HG03354 (cell line): ENCODE results near the gene GRHL3.
A peak's percentile ranks its signal among the peaks of the same experiment; 100 is the strongest.

Experiments
- ATAC-seq: cut with Tn5 transposase; IDR thresholded peaks from one replicate; pipeline ENCODE4 v1.9.1; 2021; ENCODE audit warnings: mild to moderate bottlenecking; ENCODE audit not compliant: unreplicated experiment, poor library complexity, severe bottlenecking

Gene GRHL3

DNA sequence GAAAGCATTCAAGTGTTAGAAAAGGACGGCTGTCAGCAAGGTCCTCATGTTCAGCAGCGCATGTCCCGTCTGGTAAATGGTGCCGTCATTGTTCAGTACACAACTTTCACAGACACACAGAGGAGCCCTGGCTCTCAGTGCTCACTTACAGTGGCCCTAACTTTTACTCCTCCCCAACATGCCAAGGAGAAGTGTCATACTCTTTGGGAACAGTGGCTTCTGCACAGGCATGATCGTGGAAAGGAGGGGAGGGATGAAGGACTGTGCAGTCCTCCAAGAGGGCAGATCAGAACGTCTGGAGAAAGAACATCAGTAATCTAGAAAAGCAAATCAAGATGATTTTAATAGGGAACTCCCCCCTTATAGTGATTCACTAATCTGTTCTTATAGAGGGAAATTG lies 3.8 kb upstream of the GRHL3 start:
- no peak for ATAC-seq

DNA sequence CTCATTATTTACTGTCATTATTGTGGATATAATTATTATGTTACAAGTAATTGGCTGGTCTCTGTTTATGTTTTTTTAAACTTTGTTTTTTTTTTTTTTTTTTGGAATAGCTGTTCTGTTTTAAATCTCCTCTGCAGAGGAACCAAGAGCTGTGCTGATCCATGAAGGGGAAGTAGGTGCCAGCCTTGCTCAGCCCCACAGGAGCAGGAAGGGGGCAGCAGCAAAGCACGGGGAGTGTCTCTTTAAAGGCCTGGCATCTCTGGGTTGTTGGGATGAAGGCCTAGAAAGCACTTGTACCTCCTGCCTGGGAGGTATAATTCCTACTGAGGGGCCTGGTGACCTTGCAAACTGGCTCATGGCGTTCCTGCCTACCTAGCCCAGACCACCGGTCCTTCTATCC lies 2.5 kb upstream of the GRHL3 start:
- no peak for ATAC-seq

GRCh38 chr1:24317081-24317480 lies 2.1 kb upstream of the GRHL3 start:
- ATAC-seq = no peak

DNA sequence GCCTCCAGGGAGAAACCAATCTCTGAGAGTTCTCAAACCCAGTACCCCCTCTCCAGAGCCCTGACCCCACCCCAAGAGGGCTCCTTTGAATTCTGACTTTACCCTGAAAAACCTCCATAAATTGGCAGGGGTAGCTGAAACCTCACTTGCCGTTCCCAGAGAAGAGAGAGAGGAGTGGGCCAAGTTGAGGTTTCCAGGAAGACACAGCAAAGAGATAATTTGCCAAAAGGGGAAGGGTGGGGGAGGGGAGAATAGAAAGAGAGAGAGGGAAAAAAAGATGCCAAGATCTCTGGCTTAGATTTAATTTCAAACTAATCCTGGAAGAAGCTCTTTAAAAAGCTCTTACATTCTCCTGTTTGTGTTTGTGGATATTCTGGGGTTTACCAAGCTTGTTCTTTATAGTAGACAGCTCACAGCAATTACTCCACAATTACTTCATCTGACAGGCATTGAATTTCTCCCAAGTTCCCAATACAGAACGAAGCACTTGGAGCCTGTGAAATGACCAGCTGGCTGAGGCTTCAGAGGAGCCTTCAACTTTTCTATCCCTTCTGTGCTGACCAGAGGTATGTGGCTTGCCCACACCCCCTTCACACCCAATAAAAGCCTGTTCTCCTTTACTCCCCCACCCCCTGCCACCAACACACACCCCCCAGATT lies 1.1 kb upstream of the GRHL3 start:
- no peak for ATAC-seq

GRCh38 chr1:24318615-24319311 lies 394 bp upstream of the GRHL3 start:
- no peak for ATAC-seq

GRCh38 chr1:24319962-24320361 lies 805 bp downstream of the GRHL3 start:
- no peak for ATAC-seq

DNA sequence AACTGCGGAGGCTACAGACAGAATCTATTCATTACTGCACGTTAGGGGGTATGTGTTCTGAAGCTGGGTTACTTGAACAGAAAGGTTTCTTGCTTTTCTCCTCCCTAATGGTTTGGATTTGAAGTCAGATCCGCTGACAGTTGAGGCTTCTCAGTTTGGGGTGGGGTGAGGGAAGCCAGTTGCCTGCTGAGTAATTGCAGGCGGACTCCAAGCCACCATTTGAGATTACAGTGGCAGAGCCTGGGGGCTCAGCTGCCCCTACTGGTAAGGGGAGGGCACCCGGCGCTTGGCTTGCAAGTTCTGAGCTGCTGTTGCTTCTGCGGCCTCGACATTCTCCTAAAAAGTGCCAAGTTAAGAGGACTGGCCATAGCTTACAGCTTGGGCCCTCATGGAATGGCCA lies 2.0 kb downstream of the GRHL3 start:
- no peak for ATAC-seq

GRCh38 chr1:24321697-24322469 lies 2.7 kb downstream of the GRHL3 start:
- peak; percentile 72 for ATAC-seq

GRCh38 chr1:24322470-24323177 lies 3.5 kb downstream of the GRHL3 start:
- no peak for ATAC-seq

GRCh38 chr1:24323281-24323680 lies 4.1 kb downstream of the GRHL3 start:
- ATAC-seq = no peak

- ATAC-seq = no peak
These were observed 5.7 kb downstream of the GRHL3 start for GRCh38 chr1:24324903-24325302.

GRCh38 chr1:24325587-24326449 lies 6.7 kb downstream of the GRHL3 start:
- no peak for ATAC-seq

- ATAC-seq = no peak
These were observed 8.3 kb downstream of the GRHL3 start for GRCh38 chr1:24327486-24327885.

DNA sequence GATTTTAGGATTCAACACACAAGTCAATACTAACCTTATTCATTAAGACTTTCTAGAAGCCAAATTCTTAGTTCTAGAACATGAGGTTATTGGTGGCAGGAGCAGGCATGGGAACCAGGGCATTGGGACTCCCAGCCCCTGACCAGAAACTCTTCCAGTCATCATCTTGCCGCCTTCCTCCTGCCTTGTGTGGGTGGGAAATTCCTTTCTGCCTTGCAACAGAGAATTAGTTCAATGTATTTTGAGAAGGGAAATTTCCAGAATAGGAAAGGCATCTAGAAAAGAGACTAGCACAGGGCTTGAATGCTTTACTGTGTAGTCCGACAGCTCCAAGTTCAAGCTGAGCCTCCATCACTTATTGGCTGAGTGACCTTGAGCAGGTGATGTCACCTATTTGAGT lies 8.7 kb downstream of the GRHL3 start:
- ATAC-seq = no peak

- ATAC-seq = no peak
These were observed 10.2 kb downstream of the GRHL3 start for GRCh38 chr1:24329331-24329730.

GRCh38 chr1:24329797-24330543 lies 10.8 kb downstream of the GRHL3 start:
- no peak for ATAC-seq

DNA sequence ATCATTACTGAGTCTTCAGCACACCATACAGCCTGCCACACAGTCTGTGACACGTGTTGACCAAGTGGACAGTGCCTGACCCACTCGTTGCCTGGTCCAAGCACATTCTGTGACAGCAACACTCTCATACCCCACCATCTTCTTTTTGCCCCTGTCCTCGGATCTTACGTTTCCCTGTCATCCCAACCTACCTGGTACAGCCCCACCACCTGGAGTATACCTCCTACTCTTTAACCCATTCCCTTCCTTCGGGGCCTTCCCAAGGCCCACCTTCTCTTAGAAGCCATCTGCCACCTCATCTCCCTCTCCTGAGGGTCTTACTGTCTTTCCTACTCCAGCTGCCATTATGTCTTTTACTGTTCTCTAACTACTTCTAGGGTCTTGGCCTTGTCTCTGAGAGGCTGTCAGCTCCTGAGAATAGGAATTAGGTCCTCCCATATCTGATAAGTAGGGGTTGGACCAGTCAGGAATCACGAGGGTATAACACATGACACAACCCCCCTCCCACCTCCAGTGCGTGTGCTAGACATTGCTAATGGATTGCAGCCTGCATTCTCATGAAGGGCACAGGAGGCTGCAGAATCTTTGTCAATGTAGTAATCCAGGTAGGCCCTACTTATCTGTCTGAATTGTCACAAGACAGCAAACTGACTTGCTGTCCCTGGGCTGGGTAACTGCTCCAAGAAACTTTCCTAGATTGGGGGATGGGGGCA lies 13.0 kb downstream of the GRHL3 start:
- no peak for ATAC-seq

DNA sequence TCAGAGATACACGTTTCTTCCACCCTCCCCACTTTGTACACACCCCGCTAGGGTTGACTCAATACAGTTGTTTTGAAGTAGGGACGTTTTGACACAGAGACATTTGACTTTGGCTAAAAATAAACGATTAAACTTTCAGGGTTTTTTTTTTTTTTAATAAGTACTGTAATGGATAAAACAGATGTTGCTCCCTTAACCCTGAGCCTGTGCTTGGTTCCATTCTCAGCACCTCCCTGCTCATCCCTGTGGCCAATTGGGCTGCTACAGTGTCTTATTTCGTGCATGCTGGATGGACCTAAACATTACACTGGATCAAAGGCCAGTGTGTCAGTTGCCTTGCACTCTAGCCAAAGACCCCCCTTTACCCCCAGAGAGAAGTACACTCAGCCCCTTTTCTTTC lies 16.9 kb downstream of the GRHL3 start:
- no peak for ATAC-seq
